Sigmoid colon (tissue), 4 donors: Measurements from ENCODE around the gene OR52I1.

Experiments
- CTCF ChIP-seq, 4 experiments: fragments of 450-650 bp in 3 of 4; fragments of 200-600 bp in 1 of 4; IDR thresholded peaks; one replicate each; pipeline ENCODE4 v1.5.1; 2016 to 2019; ENCODE audit warnings: antibody characterized with exemption in 4 of 4, mild to moderate bottlenecking in 3 of 4, moderate library complexity in 2 of 4
- POLR2AphosphoS5 ChIP-seq, 4 donors: sonication (generic); formaldehyde crosslinking; IDR thresholded peaks; one replicate each; pipeline ENCODE4 v1.6.1; 2017; ENCODE audit warnings: antibody characterized with exemption in 4 of 4

- TF ChIP-seq POLR2AphosphoS5 (IDR thresholded peaks at IDR 0.05) (no peak), CTCF (IDR thresholded peaks at IDR 0.05) (no peak)
Measured at GRCh38 chr11:4637662-4638047, 43.8 kb downstream of the OR52I1 start.
